ENCODE results near the gene SLCO2B1.

The SLCO2B1 gene

DNA sequence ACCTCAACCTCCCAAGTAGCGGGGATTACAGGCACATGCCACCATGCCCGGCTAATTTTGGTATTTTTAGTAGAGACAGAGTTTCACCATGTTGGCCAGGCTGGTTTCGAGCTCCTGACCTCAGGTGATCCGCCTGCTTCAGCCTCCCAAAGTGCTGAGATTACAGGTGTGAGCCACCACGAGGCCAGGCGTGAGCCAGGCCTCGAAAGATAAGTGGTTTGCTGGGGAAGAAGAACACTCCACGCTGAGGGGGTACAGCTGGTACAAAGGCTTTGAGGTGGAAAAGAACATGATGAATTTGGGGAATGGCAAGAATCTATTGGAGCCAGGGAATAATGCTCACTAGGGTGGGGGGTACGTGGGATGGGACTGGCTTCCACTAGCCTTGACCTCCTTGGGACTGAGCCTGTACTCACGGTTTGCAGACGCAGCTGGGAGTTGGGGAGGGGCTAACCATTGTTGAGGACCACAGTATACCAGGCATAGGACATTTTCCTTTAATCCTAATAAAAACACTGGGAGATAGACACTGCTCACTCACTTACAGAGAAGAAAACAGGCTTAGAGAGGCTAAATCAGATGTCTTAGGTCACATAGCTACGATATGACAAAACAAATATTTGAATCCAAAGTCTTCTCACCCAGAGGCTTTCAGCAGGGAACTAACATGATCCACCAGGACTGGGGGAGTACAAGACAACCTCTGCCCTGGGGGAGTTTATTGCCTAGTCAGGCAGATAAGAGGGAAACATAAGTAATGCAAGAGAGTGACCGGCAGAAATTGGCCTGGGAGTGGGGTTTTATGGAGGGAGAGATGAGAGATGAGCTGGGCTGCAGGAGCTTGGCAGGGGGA, 4.9 kb downstream of the SLCO2B1 start:
- CTCF ChIA-PET, result interaction anchor here (0.6 to 2.6 kb wide), 6 partner anchors 9 to 125 kb away, joined by 3 to 10 read pairs (median 4); no protein-coding TSS in a partner anchor
- POLR2A ChIA-PET, result no interaction called here
- no peaks in the 10 kb centered on the region for H3K9me3 ChIP-seq (ENCODE audit: control insufficient read depth, insufficient read depth, low read depth, low read length)
- no peaks in the 10 kb centered on the region for H3K36me3 ChIP-seq (ENCODE audit: control insufficient read depth in 2 of 2, insufficient read depth in 1 of 2, low read length in 2 of 2)
- no peaks in the 10 kb centered on the region for H3K4me1 ChIP-seq (ENCODE audit: control insufficient read depth, insufficient read depth, low read length)
- TF ChIP-seq EGR2 (tag by site-specific recombination; IDR thresholded peaks at IDR 0.05; ENCODE audit: low read depth), result peak; percentile 29; the same call in 1 of the 2 replicates
- no peak for TF ChIP-seq SP2 (tag by site-specific recombination; IDR thresholded peaks at IDR 0.05)
- H3K27ac ChIP-seq (ENCODE audit: extremely low read depth, low read depth, low read length), result no peak overlapping the region
- H3K4me3 ChIP-seq (ENCODE audit: low read depth, low read length), result no peak overlapping the region

DNA sequence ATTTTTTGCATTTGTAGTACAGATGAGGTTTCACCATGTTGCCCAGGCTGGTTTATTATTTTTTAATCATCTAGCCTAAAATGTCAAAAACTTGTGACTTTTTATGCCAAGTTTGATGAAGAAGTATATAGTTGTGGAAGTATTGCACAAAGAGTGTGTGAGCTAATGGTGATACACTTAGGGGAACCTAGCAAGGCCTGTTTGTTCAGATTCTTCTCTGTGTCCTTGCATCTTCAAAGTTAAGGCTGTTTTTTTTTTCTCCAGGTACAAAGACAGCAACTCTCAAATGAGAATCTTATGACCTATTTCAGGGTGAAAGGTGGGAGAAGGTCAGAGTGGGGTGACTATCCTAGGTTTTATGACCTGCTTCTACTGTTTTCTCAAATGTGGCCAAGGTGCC, 7.3 kb downstream of the SLCO2B1 start:
- no peaks in the 10 kb centered on the region for H3K36me3 ChIP-seq (ENCODE audit: control insufficient read depth in 2 of 2, insufficient read depth in 1 of 2, low read length in 2 of 2)
- H3K4me1 ChIP-seq (ENCODE audit: control insufficient read depth, insufficient read depth, low read length), result no peaks in the 10 kb centered on the region
- H3K4me3 ChIP-seq (ENCODE audit: low read depth, low read length), result no peak overlapping the region
- TF ChIP-seq ZNF140 (tag by site-specific recombination; IDR thresholded peaks at IDR 0.05), result no peak
- no peak for TF ChIP-seq ZXDB (tag by site-specific recombination; IDR thresholded peaks at IDR 0.05)
- no peaks in the 10 kb centered on the region for H3K9me3 ChIP-seq (ENCODE audit: control insufficient read depth, insufficient read depth, low read depth, low read length)
- no peak overlapping the region for H3K27ac ChIP-seq (ENCODE audit: extremely low read depth, low read depth, low read length)
- ChIA-PET CTCF (interaction anchor here (2.0 kb wide), 1 partner anchor 18 kb away, joined by 17 read pairs; no protein-coding TSS in a partner anchor), POLR2A (no interaction called here)

DNA sequence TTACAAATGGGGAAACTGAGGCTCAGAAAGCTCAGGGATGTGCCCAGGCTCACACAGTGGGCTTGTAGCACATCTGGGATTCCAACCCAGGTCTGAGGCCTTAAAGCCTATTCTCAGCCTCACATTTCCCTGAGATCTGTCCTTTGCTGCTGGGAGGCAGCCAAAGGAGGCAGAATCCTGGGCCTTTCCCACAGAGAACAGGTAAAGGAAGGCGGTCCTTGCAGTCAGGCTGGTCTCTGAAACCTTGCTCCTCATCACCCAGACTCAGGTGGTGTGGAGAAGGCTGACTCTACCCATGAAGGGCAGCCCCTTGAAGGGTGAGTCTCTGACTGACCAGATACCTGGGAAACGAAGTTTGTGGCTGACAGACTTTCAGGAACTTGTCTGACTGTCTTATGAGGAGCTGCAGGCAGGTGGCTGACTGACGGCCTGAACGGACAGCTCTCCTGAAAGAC, 7.8 kb downstream of the SLCO2B1 start:
- Histone ChIP-seq H3K9me3 (ENCODE audit: control insufficient read depth, insufficient read depth, low read depth, low read length) (no peaks in the 10 kb centered on the region), H3K4me3 (ENCODE audit: low read depth, low read length) (no peak overlapping the region), H3K4me1 (ENCODE audit: control insufficient read depth, insufficient read depth, low read length) (no peaks in the 10 kb centered on the region), H3K27ac (ENCODE audit: extremely low read depth, low read depth, low read length) (no peak overlapping the region), H3K36me3 (ENCODE audit: control insufficient read depth in 2 of 2, insufficient read depth in 1 of 2, low read length in 2 of 2) (no peaks in the 10 kb centered on the region)
- POLR2A ChIA-PET, result no interaction called here
- TF ChIP-seq PRDM4 (tag by site-specific recombination; IDR thresholded peaks at IDR 0.05), result no peak
- no peak for TF ChIP-seq ZNF280C (tag by site-specific recombination; IDR thresholded peaks at IDR 0.05)
- no peak for TF ChIP-seq ZFP37 (tag by site-specific recombination; IDR thresholded peaks at IDR 0.05)
- no peak for TF ChIP-seq ZSCAN16 (tag by site-specific recombination; IDR thresholded peaks at IDR 0.05)
- no peak for TF ChIP-seq ZNF571 (tag by site-specific recombination; IDR thresholded peaks at IDR 0.05)
- no peak for TF ChIP-seq FEZF1 (tag by site-specific recombination; IDR thresholded peaks at IDR 0.05)
- TF ChIP-seq ZNF174 (tag by site-specific recombination; IDR thresholded peaks at IDR 0.05), result no peak
- CTCF ChIA-PET, result interaction anchor here (2.0 kb wide), 1 partner anchor 18 kb away, joined by 17 read pairs; no protein-coding TSS in a partner anchor

All from HEK293 (cell line).